Naive thymus-derived CD4-positive, alpha-beta T cell (primary cell): Measurements from ENCODE around the gene M1AP. TPM values are rescaled to one million over a fixed set of nuclear protein-coding genes. Genes with fewer than 3 reads are reported as not detected.
A peak's percentile ranks its signal among the peaks of the same experiment; 100 is the strongest.

Source experiments
- ATAC-seq: fragments of 150-1000 bp; cut with Tn5 transposase; 2 replicates; pipeline ENCODE4 v1.10.0; 2021; ENCODE audit warnings: mild to moderate bottlenecking, moderate library complexity
- CTCF ChIA-PET: fragments of 350-600 bp; sonication (Branson Sonifier 250); formaldehyde crosslinking; loops from one replicate; lab custom pipeline; 2021; ENCODE audit warnings: antibody characterized with exemption; lab: Charles Lee
- POLR2A ChIA-PET: fragments of 350-600 bp; sonication (Branson Sonifier 250); formaldehyde crosslinking; loops from one replicate; lab custom pipeline; 2021; ENCODE audit warnings: antibody characterized with exemption, inconsistent platforms; lab: Charles Lee
- DNase-seq, 9 donors: peaks; one replicate each; pipeline versions ENCODE4 v3.0.0 to v3.0.0-alpha.2; 2020 to 2022; ENCODE audit warnings: mixed read lengths in 1 of 9
- H3K27ac ChIP-seq: one replicate; pipeline ENCODE4 v1.7.0; 2013; ENCODE audit warnings: mild to moderate bottlenecking, low read depth, low read length, moderate library complexity
- H3K27me3 ChIP-seq, 2 donors: one replicate each; pipeline ENCODE4 v1.7.0; 2013; ENCODE audit warnings: low read length in 2 of 2, mild to moderate bottlenecking in 2 of 2, moderate library complexity in 2 of 2; ENCODE audit not compliant: control insufficient read depth in 2 of 2, insufficient read depth in 2 of 2
- H3K36me3 ChIP-seq, 3 experiments: 1 replicate in 2 of 3; 2 replicates in 1 of 3; pipeline ENCODE4 v1.7.0; 2013; ENCODE audit warnings: low read length in 3 of 3, mild to moderate bottlenecking in 3 of 3, moderate library complexity in 1 of 3; ENCODE audit not compliant: insufficient read depth in 3 of 3, control insufficient read depth in 2 of 3
- H3K4me1 ChIP-seq, 2 donors: one replicate each; pipeline ENCODE4 v1.7.0; 2013; ENCODE audit warnings: low read length in 2 of 2, mild to moderate bottlenecking in 2 of 2, moderate library complexity in 1 of 2; ENCODE audit not compliant: control insufficient read depth in 2 of 2, insufficient read depth in 2 of 2
- H3K4me3 ChIP-seq: 2 replicates; pipeline ENCODE4 v1.7.0; 2013; ENCODE audit warnings: mild to moderate bottlenecking, low read length
- H3K9me3 ChIP-seq, 3 experiments: 1 replicate in 2 of 3; 2 replicates in 1 of 3; pipeline ENCODE4 v1.7.0; 2013; ENCODE audit warnings: low read length in 3 of 3; ENCODE audit not compliant: control insufficient read depth in 2 of 3
- H3K27ac Mint-ChIP-seq, 9 donors: one replicate each; pipeline ENCODE4 v1.8.0; 2020 to 2022; ENCODE audit warnings: mixed read lengths in 9 of 9, mild to moderate bottlenecking in 8 of 9, moderate library complexity in 5 of 9, inconsistent platforms in 2 of 9
- H3K27me3 Mint-ChIP-seq, 5 donors: one replicate each; pipeline ENCODE4 v1.8.0; 2021 to 2022; ENCODE audit warnings: mixed read lengths in 5 of 5, mild to moderate bottlenecking in 1 of 5
- H3K36me3 Mint-ChIP-seq, 5 donors: one replicate each; pipeline ENCODE4 v1.8.0; 2020 to 2022; ENCODE audit warnings: mixed read lengths in 5 of 5, mild to moderate bottlenecking in 3 of 5, inconsistent platforms in 1 of 5
- H3K4me1 Mint-ChIP-seq, 7 donors: one replicate each; pipeline ENCODE4 v1.8.0; 2020 to 2022; ENCODE audit warnings: mixed read lengths in 7 of 7, mild to moderate bottlenecking in 3 of 7, inconsistent platforms in 1 of 7
- H3K4me3 Mint-ChIP-seq, 10 donors: one replicate each; pipeline ENCODE4 v1.8.0; 2020 to 2022; ENCODE audit warnings: mild to moderate bottlenecking in 10 of 10, mixed read lengths in 10 of 10, moderate library complexity in 6 of 10, inconsistent platforms in 2 of 10
- H3K9me3 Mint-ChIP-seq, 11 donors: one replicate each; pipeline ENCODE4 v1.8.0; 2020 to 2022; ENCODE audit warnings: mixed read lengths in 11 of 11, mild to moderate bottlenecking in 4 of 11, inconsistent platforms in 1 of 11, moderate library complexity in 1 of 11
- intact Hi-C, 2 donors: fragments of 100-400 bp; cut with micrococcal nuclease; formaldehyde crosslinking; loops; one replicate each; pipeline ENCODE4 v1.15.1; 2023
- polyA plus RNA-seq, 2 donors: library from polyadenylated mRNA; unstranded; fragments of 300-500 nt; fragmentation: Illumina TruSeq; gene quantifications; one replicate each; pipeline ENCODE4 v1.2.3, GENCODE V29; 2021
- total RNA-seq, 6 experiments: library from RNA in 5 of 6; stranded (reverse) in 5 of 6; gene quantifications; 1 replicate in 5 of 6; 2 replicates in 1 of 6; pipeline ENCODE4 v1.2.3 and lab custom pipeline; 2021 to 2026

M1AP gene
- total and polyA plus RNA-seq, 7 experiments from 2014 or later: 0.39 TPM; not detected in 6

DNA sequence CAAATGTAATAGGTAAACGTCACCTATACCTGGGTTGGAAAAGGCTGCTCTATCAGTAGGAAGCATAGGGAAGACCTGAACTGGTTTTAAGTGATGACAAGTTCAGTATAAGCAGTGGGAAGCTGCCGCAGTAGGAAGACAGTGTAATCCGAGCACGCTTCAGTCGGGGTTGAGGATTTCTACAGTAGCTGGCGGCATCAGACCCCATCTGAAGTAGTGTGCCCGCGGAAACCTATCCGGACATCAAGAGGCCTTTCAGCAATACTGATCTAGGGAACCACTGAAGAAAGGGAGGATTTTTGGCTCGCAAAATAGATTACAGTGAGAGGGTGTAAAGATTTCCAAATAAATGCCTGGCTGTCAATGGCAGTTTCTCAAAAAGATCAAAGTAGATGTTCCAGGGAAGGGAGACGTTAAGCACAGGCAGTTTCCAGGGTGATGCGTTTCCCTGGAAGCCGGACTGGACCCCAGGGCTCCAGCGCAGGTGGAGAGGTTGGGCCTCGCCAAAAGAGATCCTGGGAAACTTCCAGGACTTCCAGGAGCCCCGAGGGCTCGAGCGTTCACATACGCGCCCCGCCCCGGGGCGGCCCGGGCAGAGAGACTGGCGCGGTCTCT lies 99.7 kb downstream of the M1AP start:
- H3K36me3 ChIP-seq: no peaks in the 10 kb centered on the region
- Mint-ChIP-seq H3K36me3 (peaks cover 0 to 6% (median 0%) of the 10 kb centered on the region in 5 donors), H3K27ac (peak overlapping the region in 1 of 9 donors; percentile 60), H3K4me1 (peaks cover 11 to 21% (median 14%) of the 10 kb centered on the region in 7 donors), H3K9me3 (no peaks in the 10 kb centered on the region), H3K4me3 (peak overlapping the region; percentile 61 to 84 (median 78)), H3K27me3 (peaks cover 43 to 62% (median 56%) of the 10 kb centered on the region in 5 donors)
- ATAC-seq (no peak), DNase-seq (no peak)
- H3K9me3 ChIP-seq: no peaks in the 10 kb centered on the region
- H3K27ac ChIP-seq: no peak overlapping the region
- CTCF ChIA-PET: no interaction called here
- peak overlapping the region; percentile 39 for H3K4me3 ChIP-seq
- peaks cover 0 to 13% of the 10 kb centered on the region in 2 donors for H3K4me1 ChIP-seq
- peaks cover 6 to 19% of the 10 kb centered on the region in 2 donors for H3K27me3 ChIP-seq
- POLR2A ChIA-PET: no interaction called here
- intact Hi-C loops: no loop called here

DNA sequence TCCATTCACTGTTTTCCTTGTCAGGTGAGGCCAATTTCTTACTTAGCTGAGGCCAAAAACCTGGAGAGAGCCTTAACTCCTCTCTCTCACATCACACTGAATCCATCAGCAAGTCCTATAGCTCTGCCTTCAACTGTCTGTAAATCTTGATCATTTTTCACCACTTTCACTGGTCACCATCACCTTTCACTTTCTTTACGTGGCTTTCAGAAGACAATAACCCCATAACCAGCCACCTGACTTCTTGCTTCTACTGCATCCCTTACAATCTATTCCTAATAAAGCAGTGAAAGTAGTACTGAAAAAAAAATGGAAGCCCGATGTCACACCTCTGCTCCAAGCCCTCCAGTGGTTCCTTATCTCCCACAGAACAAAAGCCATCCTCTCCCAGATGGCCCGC lies 102.1 kb downstream of the M1AP start:
- intact Hi-C loops: no loop called here
- peaks cover 45 to 65% (median 63%) of the 10 kb centered on the region in 5 donors for H3K27me3 Mint-ChIP-seq
- H3K4me1 ChIP-seq: peaks cover 0 to 13% of the 10 kb centered on the region in 2 donors
- CTCF ChIA-PET: no interaction called here
- H3K4me3 ChIP-seq: no peak overlapping the region
- H3K9me3 Mint-ChIP-seq: no peaks in the 10 kb centered on the region
- ATAC-seq: no peak
- DNase-seq: no peak
- no peak overlapping the region for H3K27ac ChIP-seq
- no peaks in the 10 kb centered on the region for H3K36me3 ChIP-seq
- peaks cover 6 to 20% of the 10 kb centered on the region in 2 donors for H3K27me3 ChIP-seq
- POLR2A ChIA-PET: no interaction called here
- H3K36me3 Mint-ChIP-seq: peaks cover 0 to 6% (median 0%) of the 10 kb centered on the region in 5 donors
- H3K9me3 ChIP-seq: no peaks in the 10 kb centered on the region
- H3K4me3 Mint-ChIP-seq: no peak overlapping the region
- peaks cover 5 to 12% (median 12%) of the 10 kb centered on the region in 7 donors for H3K4me1 Mint-ChIP-seq
- no peak overlapping the region for H3K27ac Mint-ChIP-seq

DNA sequence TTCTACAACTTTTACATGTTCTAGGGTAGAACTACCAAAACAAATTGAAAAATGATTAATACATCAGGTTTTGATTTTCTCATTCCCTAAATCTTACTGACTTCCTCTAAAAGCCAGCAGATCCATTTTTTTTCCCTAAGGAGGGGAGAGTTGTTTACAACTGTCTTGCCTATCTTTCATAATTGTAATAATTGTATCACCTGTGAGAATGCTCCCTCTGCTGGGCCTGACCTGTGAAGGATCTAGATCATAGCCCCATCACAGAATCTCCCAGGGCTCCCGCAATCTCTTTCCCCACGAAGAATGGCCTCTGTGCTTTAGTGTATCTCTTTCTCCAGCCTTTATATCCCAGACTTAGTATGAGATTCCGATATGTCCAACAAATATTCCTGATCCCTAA lies 103.5 kb downstream of the M1AP start:
- intact Hi-C loops: loop anchor here in 1 of 2 donors (1.0 kb wide), 1 partner anchor 61 kb away; the partner anchor contains the start of gene TTC31
- DNase-seq: peak in 1 of 9 donors; percentile 14
- ChIA-PET CTCF (interaction anchor here (1.0 kb wide), 1 partner anchor 9 kb away, joined by 6 read pairs; no protein-coding TSS in a partner anchor), POLR2A (interaction anchor here (0.6 kb wide), 1 partner anchor 82 kb away, joined by 3 read pairs; no protein-coding TSS in a partner anchor)
- no peak overlapping the region for H3K27ac ChIP-seq
- no peak for ATAC-seq
- peaks cover 9 to 18% of the 10 kb centered on the region in 2 donors for H3K27me3 ChIP-seq
- Mint-ChIP-seq H3K36me3 (peaks cover 0 to 6% (median 0%) of the 10 kb centered on the region in 5 donors), H3K4me3 (no peak overlapping the region), H3K27ac (no peak overlapping the region), H3K4me1 (peaks cover 5 to 11% (median 9%) of the 10 kb centered on the region in 7 donors), H3K9me3 (no peaks in the 10 kb centered on the region), H3K27me3 (peaks cover 39 to 62% (median 52%) of the 10 kb centered on the region in 5 donors)
- H3K36me3 ChIP-seq: no peaks in the 10 kb centered on the region
- peaks cover 0 to 12% of the 10 kb centered on the region in 2 donors for H3K4me1 ChIP-seq
- H3K9me3 ChIP-seq: no peaks in the 10 kb centered on the region
- no peak overlapping the region for H3K4me3 ChIP-seq

DNA sequence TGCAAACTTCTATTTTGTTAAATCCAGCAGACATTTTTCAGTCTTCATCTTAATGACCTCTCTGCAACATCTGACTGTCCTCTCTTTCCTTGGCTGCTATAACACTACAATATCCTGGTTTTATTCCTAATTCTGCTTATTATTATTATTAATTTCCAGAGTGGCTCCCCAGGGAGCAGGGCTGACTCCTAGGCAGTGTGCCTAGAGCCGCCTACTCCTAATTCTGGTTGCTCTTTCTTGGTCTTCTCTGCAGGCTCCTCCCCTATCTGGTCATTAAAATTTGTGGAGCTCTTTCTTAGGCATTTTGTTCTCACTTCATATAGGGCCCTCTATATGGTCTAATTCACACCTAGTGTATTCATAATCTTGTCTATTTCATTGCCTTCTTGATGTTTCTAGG lies 105.2 kb downstream of the M1AP start:
- no peaks in the 10 kb centered on the region for H3K9me3 Mint-ChIP-seq
- Histone ChIP-seq H3K27me3 (peaks cover 5 to 10% of the 10 kb centered on the region in 2 donors), H3K4me1 (no peaks in the 10 kb centered on the region), H3K9me3 (no peaks in the 10 kb centered on the region), H3K4me3 (no peak overlapping the region), H3K27ac (no peak overlapping the region), H3K36me3 (no peaks in the 10 kb centered on the region)
- H3K27ac Mint-ChIP-seq: no peak overlapping the region
- POLR2A ChIA-PET: interaction anchor here (0.6 to 0.8 kb wide), 3 partner anchors 17 to 1131 kb away, joined by 3 to 5 read pairs (median 3); partner anchors contain the start of genes DQX1 and STAMBP
- DNase-seq (no peak), ATAC-seq (no peak)
- H3K36me3 Mint-ChIP-seq: peaks cover 0 to under 1% (median 0%) of the 10 kb centered on the region in 5 donors
- no peak overlapping the region for H3K4me3 Mint-ChIP-seq
- CTCF ChIA-PET: no interaction called here
- H3K4me1 Mint-ChIP-seq: peaks cover 0 to 14% (median under 1%) of the 10 kb centered on the region in 7 donors
- peaks cover 46 to 55% (median 52%) of the 10 kb centered on the region in 5 donors for H3K27me3 Mint-ChIP-seq
- intact Hi-C loops: no loop called here

DNA sequence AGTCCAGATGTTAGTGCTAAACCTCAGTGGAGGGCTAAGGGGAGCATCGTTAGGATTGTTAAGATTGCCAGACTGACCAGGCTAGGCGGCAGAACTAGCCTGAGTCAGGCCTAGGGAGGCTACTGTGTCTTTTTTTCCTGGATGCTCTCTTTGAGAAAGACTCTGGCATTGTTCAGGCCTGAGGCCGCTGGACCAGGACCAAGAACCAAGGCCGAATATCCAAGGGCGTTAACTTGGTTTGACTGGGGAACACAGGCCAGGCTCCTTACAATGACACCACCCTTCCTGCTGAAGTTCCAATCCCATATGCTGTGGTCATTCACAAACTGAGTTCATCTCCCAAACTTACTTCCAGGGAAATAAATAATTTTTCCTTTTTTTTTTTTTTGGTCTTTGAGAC lies 107.8 kb downstream of the M1AP start:
- no peak overlapping the region for H3K4me3 Mint-ChIP-seq
- H3K36me3 Mint-ChIP-seq: no peaks in the 10 kb centered on the region
- Histone ChIP-seq H3K4me3 (no peak overlapping the region), H3K9me3 (no peaks in the 10 kb centered on the region), H3K36me3 (no peaks in the 10 kb centered on the region), H3K27me3 (peaks cover 3 to 5% of the 10 kb centered on the region in 2 donors), H3K4me1 (no peaks in the 10 kb centered on the region), H3K27ac (no peak overlapping the region)
- intact Hi-C loops: no loop called here
- no peak for ATAC-seq
- H3K27me3 Mint-ChIP-seq: peaks cover 34 to 44% (median 36%) of the 10 kb centered on the region in 5 donors
- H3K9me3 Mint-ChIP-seq: no peaks in the 10 kb centered on the region
- CTCF ChIA-PET: interaction anchor here (1.1 kb wide), 1 partner anchor 11 kb away, joined by 3 read pairs; no protein-coding TSS in a partner anchor
- DNase-seq: no peak
- no peak overlapping the region for H3K27ac Mint-ChIP-seq
- POLR2A ChIA-PET: interaction anchor here (1.3 kb wide), 1 partner anchor 14 kb away, joined by 4 read pairs; the partner anchor contains the start of gene DQX1
- peaks cover 0 to 14% (median 0%) of the 10 kb centered on the region in 7 donors for H3K4me1 Mint-ChIP-seq

DNA sequence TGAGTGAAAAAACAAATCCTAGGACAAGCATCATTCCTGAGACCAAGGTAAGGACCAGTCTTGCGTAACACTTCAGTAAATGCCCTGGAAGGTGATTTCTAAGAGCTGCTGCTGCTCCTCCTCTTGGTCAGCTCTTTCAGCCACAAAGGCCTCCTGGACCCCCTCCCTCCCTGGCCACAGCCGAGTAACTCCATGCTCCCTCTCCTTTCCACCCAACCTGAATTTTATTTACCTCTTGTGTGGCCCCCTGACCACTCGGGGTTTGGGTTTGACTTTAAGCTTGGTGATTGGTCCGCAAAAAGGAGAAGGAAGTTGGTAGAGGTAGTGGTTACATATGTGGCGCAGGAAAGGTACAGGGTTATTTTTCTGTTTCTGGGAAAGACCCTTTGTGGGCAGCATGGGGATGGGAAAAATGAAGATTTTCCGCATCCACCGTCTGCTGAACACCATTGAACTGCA lies 109.2 kb downstream of the M1AP start:
- H3K4me3 Mint-ChIP-seq: no peak overlapping the region
- no peaks in the 10 kb centered on the region for H3K36me3 Mint-ChIP-seq
- H3K27me3 ChIP-seq: peaks cover 3 to 5% of the 10 kb centered on the region in 2 donors
- H3K9me3 Mint-ChIP-seq: no peaks in the 10 kb centered on the region
- no peaks in the 10 kb centered on the region for H3K4me1 ChIP-seq
- H3K27me3 Mint-ChIP-seq: peaks cover 25 to 41% (median 33%) of the 10 kb centered on the region in 5 donors
- H3K4me1 Mint-ChIP-seq: peaks cover 0 to 11% (median 0%) of the 10 kb centered on the region in 7 donors
- no peak for ATAC-seq
- intact Hi-C loops: loop anchor here (10.0 kb wide), 3 partner anchors 204 to 714 kb away; partner anchors contain the start of gene STAMBP (in 1 of the 2)
- no peaks in the 10 kb centered on the region for H3K36me3 ChIP-seq
- no peak overlapping the region for H3K27ac Mint-ChIP-seq
- DNase-seq: no peak
- ChIA-PET POLR2A (interaction anchor here (0.8 to 1.4 kb wide), 5 partner anchors 10 to 84 kb away, joined by 3 to 4 read pairs (median 3); partner anchors contain the start of genes AUP1, DQX1, HTRA2 and INO80B), CTCF (interaction anchor here (0.6 kb wide), 1 partner anchor 55 kb away, joined by 3 read pairs; no protein-coding TSS in a partner anchor)
- H3K27ac ChIP-seq: no peak overlapping the region
- no peak overlapping the region for H3K4me3 ChIP-seq
- H3K9me3 ChIP-seq: no peaks in the 10 kb centered on the region
